Measurements from ENCODE around the gene BLTP2.

GRCh38 chr17:28667870-28668269, 22.9 kb upstream of the BLTP2 start:
- TF ChIP-seq POLR2A (IDR thresholded peaks at IDR 0.05; ENCODE audit: low read depth, low read length), result no peak
- no peak for TF ChIP-seq POLR2AphosphoS5 (IDR thresholded peaks at IDR 0.05; ENCODE audit: low read length)
- TF ChIP-seq RCOR1 (conservative IDR thresholded peaks at IDR 0.05; ENCODE audit: low read depth, low read length), result no peak
- no peak for TF ChIP-seq MXI1 (IDR thresholded peaks at IDR 0.05; ENCODE audit: low read depth, low read length)
- TF ChIP-seq, protein P1, sequence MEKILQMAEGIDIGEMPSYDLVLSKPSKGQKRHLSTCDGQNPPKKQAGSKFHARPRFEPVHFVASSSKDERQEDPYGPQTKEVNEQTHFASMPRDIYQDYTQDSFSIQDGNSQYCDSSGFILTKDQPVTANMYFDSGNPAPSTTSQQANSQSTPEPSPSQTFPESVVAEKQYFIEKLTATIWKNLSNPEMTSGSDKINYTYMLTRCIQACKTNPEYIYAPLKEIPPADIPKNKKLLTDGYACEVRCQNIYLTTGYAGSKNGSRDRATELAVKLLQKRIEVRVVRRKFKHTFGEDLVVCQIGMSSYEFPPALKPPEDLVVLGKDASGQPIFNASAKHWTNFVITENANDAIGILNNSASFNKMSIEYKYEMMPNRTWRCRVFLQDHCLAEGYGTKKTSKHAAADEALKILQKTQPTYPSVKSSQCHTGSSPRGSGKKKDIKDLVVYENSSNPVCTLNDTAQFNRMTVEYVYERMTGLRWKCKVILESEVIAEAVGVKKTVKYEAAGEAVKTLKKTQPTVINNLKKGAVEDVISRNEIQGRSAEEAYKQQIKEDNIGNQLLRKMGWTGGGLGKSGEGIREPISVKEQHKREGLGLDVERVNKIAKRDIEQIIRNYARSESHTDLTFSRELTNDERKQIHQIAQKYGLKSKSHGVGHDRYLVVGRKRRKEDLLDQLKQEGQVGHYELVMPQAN (conservative IDR thresholded peaks at IDR 0.05), result no peak
- TF ChIP-seq ZNF274 (IDR thresholded peaks at IDR 0.05; ENCODE audit: insufficient read depth, insufficient read length), result no peak
- TF ChIP-seq, protein P2, sequence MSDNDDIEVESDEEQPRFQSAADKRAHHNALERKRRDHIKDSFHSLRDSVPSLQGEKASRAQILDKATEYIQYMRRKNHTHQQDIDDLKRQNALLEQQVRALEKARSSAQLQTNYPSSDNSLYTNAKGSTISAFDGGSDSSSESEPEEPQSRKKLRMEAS (IDR thresholded peaks at IDR 0.05; ENCODE audit: low read depth, low read length), result no peak
- TF ChIP-seq ELK1 (IDR thresholded peaks at IDR 0.05; ENCODE audit: low read depth, low read length), result no peak
